HUES64 (cell line): ENCODE data around the gene DNAJB12.

ENCODE experiments used
- H3K27ac ChIP-seq: 2 replicates; pipeline ENCODE4 v1.7.0; 2013; ENCODE audit warnings: low read depth, low read length, inconsistent platforms
- H3K27me3 ChIP-seq: 2 replicates; pipeline ENCODE4 v1.6.1; 2013; ENCODE audit warnings: mild to moderate bottlenecking, low read length; ENCODE audit not compliant: insufficient read depth
- H3K36me3 ChIP-seq: 2 replicates; pipeline ENCODE4 v1.6.1; 2013; ENCODE audit warnings: mild to moderate bottlenecking, low read length; ENCODE audit not compliant: insufficient read depth
- H3K4me1 ChIP-seq: 2 replicates; pipeline ENCODE4 v1.6.1; 2013; ENCODE audit warnings: mild to moderate bottlenecking, low read length, moderate library complexity; ENCODE audit not compliant: insufficient read depth
- H3K4me3 ChIP-seq: 2 replicates; pipeline ENCODE4 v1.5.1; 2013; ENCODE audit warnings: mild to moderate bottlenecking, low read length, moderate library complexity
- H3K9ac ChIP-seq: 2 replicates; pipeline ENCODE4 v1.6.1; 2013; ENCODE audit warnings: mild to moderate bottlenecking, low read depth, low read length
- H3K9me3 ChIP-seq: 2 replicates; pipeline ENCODE4 v1.6.1; 2013; ENCODE audit warnings: low read depth, low read length; ENCODE audit not compliant: insufficient read depth
- WGBS: fragments of 150-250, 120-280 bp; methylation state at CpG from one replicate; pipeline ENCODE4 v1.1.7; 2013; ENCODE audit warnings: missing lambda C conversion rate; 5-methylcytosine and 5-hydroxymethylcytosine counted together

DNAJB12 gene

GRCh38 chr10:72379062-72379461 lies 24.3 kb upstream of the DNAJB12 start:
- Histone ChIP-seq H3K4me3 (no peak overlapping the region), H3K9ac (no peak overlapping the region), H3K4me1 (peaks cover 15% of the 10 kb centered on the region; the same call in 1 of the 2 replicates), H3K27ac (no peak overlapping the region), H3K27me3 (no peaks in the 10 kb centered on the region), H3K36me3 (no peaks in the 10 kb centered on the region), H3K9me3 (no peaks in the 10 kb centered on the region)
- 84% methylated on average over 2 of the region's 2 CpGs for WGBS

GRCh38 chr10:72375585-72375984 lies 20.9 kb upstream of the DNAJB12 start:
- Histone ChIP-seq H3K9me3 (no peaks in the 10 kb centered on the region), H3K27me3 (no peaks in the 10 kb centered on the region), H3K4me3 (no peak overlapping the region), H3K27ac (no peak overlapping the region), H3K9ac (no peak overlapping the region), H3K4me1 (peaks cover 10% of the 10 kb centered on the region; the same call in 1 of the 2 replicates), H3K36me3 (no peaks in the 10 kb centered on the region)
- 76% methylated on average over 5 of the region's 5 CpGs for WGBS

GRCh38 chr10:72375173-72375572 lies 20.5 kb upstream of the DNAJB12 start:
- Histone ChIP-seq H3K27ac (no peak overlapping the region), H3K4me1 (peaks cover 10% of the 10 kb centered on the region; the same call in 1 of the 2 replicates), H3K9me3 (no peaks in the 10 kb centered on the region), H3K4me3 (no peak overlapping the region), H3K36me3 (no peaks in the 10 kb centered on the region), H3K9ac (no peak overlapping the region), H3K27me3 (no peaks in the 10 kb centered on the region)
- 100% methylated on average over 2 of the region's 3 CpGs for WGBS

DNA sequence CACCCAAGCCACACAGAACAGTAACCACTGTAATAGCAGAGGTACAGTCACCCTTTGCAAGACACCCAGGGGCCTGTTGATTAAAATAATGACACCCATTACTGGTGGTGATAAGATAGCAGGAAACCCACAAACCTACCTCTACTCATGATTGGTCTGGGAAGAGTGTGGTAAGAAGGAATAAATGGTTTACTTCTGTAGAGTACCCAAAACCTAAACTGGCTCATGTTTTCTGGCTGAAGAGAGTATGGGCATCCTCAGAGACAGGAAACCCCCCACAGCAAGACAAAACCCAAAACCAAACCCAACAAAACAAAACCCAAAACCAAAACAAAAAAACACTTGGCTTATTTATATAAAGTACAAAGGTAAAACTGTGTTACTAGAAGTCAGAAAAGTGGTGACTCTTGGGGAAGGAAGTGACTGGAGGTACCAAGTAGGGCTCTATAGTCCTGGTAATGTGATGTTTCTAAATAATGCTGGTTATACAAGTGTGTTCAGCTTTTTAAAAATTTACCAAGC lies 15.5 kb upstream of the DNAJB12 start:
- no peak overlapping the region for H3K27ac ChIP-seq

GRCh38 chr10:72367301-72367960 lies 12.7 kb upstream of the DNAJB12 start:
- Histone ChIP-seq H3K4me3 (no peak overlapping the region), H3K9ac (no peak overlapping the region), H3K9me3 (no peaks in the 10 kb centered on the region), H3K36me3 (peaks cover 13% of the 10 kb centered on the region), H3K4me1 (0 out of 2 replicates have a peak, but pooled peaks cover 4% of the 10 kb centered on the region), H3K27me3 (no peaks in the 10 kb centered on the region), H3K27ac (no peak overlapping the region)
- 90% methylated on average over 4 of the region's 4 CpGs for WGBS

More for the DNA sequence above, 15.5 kb upstream of the DNAJB12 start:
- no peaks in the 10 kb centered on the region for H3K9me3 ChIP-seq
- H3K36me3 ChIP-seq: peaks cover 13% of the 10 kb centered on the region
- H3K4me1 ChIP-seq: no peaks in the 10 kb centered on the region
- no peak overlapping the region for H3K4me3 ChIP-seq
- H3K27me3 ChIP-seq: no peaks in the 10 kb centered on the region
- H3K9ac ChIP-seq: no peak overlapping the region

DNA sequence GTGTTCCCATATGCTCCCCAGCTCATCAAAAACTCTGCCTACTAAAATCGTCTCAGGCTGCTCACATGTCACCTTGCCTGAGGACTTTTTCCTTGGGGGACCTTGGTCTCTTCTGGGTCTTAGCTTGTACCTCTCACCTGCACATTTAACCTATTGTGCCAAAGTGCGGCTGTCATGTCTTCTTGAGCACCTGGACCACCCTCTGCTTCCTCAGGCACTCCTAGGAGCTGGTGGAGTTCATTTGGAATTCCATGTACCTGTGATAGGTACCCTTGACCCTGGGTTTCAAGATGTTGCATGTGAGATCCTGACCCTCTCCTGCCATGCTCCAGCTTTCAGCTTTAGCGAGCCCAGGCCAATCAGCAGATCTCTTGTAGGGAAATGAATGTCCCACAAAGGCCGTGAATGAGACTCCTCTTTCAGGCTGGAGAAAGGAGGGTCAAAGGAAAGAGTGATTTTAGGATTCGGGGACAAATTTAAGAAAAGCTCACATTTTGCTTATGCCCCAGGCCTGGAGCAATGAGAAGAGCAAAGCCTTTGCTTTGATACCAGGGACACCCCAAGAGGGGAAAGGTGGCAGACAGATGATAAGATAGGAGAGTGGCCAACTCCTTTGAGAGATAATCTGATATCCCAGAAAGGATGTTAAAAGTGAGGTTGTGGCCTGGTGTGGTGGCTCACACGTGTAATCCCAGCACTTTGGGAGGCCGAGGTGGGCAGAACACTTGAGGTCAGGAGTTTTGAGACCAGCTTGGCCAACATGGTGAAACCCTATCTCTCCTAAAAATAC lies 10.6 kb upstream of the DNAJB12 start:
- H3K4me3 ChIP-seq: no peak overlapping the region
- H3K9me3 ChIP-seq: no peaks in the 10 kb centered on the region
- WGBS: 91% methylated on average over 7 of the region's 7 CpGs
- H3K27me3 ChIP-seq: no peaks in the 10 kb centered on the region
- H3K4me1 ChIP-seq: 0 out of 2 replicates have a peak, but pooled peaks cover 4% of the 10 kb centered on the region
- H3K9ac ChIP-seq: no peak overlapping the region
- peaks cover 13% of the 10 kb centered on the region for H3K36me3 ChIP-seq
- no peak overlapping the region for H3K27ac ChIP-seq

DNA sequence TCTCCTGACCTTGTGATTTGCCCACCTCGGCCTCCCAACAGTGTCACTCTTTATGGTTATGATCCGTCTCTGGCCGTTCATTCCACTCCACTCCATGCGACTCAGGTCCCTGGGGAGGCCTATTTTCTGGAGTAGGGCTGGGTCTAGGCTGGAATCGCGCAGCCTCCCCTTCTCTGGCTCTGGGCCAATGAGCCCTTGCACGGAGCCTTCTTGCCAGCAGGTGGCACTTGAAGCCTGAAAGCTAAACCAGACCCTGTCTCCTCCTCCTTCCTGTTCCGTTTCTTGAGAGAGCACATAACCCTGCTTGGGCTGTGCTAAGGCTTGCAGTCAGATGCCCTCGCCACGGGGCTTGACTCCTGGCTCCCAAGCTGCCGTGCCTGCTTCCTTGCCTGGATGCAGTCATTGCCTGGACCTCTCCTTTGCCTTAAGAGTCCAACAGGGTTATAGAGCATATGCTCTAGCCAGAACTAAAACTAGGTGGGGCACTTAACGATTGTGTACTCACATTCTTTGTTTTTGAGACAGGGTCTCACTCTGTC lies 9.6 kb upstream of the DNAJB12 start:
- Histone ChIP-seq H3K4me3 (no peak overlapping the region), H3K27ac (peak overlapping the region; percentile 7; the same call in 1 of the 2 replicates), H3K9ac (no peak overlapping the region), H3K36me3 (peaks cover 13% of the 10 kb centered on the region), H3K4me1 (0 out of 2 replicates have a peak, but pooled peaks cover 4% of the 10 kb centered on the region), H3K27me3 (no peaks in the 10 kb centered on the region), H3K9me3 (no peaks in the 10 kb centered on the region)
- 26% methylated on average over 12 of the region's 12 CpGs for WGBS

DNA sequence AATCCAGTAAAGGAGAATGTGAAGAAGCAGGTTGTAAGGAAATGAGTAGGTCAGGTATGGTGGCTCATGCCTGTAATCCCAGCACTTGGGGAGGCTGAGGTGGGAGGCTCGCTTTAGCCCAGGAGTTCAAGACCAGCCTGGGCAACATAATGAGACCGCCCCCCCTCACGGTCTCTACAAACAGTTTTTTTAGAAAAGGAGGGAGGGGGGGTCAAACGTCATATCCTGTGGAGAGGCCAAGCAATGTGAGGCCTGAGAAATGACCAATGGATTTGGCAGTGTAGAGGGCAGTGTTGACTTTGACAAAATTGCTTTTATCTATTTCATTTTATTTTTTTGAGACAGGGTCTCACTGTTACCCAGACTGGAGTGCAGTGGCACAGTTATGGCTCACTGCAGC lies 2.3 kb upstream of the DNAJB12 start:
- Histone ChIP-seq H3K4me3 (no peak overlapping the region), H3K36me3 (peaks cover 5% of the 10 kb centered on the region; the same call in 1 of the 2 replicates), H3K9ac (no peak overlapping the region), H3K27ac (no peak overlapping the region), H3K27me3 (no peaks in the 10 kb centered on the region), H3K4me1 (peaks cover 14% of the 10 kb centered on the region; the same call in 1 of the 2 replicates), H3K9me3 (no peaks in the 10 kb centered on the region)
- WGBS: 95% methylated on average over 4 of the region's 4 CpGs

DNA sequence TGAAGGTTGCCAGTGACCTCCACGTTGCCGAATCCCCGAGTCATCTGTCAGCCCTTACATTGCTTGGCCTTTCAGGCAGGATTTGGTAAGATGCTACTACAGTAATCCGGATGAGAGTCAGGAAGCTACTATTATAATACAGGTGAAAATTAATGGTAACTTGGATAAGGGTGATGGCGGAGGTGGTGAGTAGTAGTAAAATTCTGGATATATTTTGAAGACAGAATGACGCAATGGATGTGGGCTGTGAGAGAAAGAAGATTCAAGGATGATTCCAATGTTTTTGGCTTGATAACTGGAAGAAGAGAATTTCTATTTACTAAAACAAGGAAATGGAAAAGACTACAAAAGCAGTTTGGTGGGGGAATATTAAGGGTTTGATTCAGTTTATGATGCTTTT lies 1.4 kb upstream of the DNAJB12 start:
- Histone ChIP-seq H3K27me3 (no peaks in the 10 kb centered on the region), H3K36me3 (peaks cover 5% of the 10 kb centered on the region; the same call in 1 of the 2 replicates), H3K4me3 (no peak overlapping the region), H3K4me1 (peaks cover 16% of the 10 kb centered on the region; the same call in 1 of the 2 replicates), H3K9ac (no peak overlapping the region), H3K27ac (no peak overlapping the region), H3K9me3 (no peaks in the 10 kb centered on the region)
- WGBS: 96% methylated on average over 6 of the region's 6 CpGs

GRCh38 chr10:72355214-72355555 lies 466 bp upstream of the DNAJB12 start:
- H3K27ac ChIP-seq: peak overlapping the region; percentile 13; the same call in 1 of the 2 replicates

DNA sequence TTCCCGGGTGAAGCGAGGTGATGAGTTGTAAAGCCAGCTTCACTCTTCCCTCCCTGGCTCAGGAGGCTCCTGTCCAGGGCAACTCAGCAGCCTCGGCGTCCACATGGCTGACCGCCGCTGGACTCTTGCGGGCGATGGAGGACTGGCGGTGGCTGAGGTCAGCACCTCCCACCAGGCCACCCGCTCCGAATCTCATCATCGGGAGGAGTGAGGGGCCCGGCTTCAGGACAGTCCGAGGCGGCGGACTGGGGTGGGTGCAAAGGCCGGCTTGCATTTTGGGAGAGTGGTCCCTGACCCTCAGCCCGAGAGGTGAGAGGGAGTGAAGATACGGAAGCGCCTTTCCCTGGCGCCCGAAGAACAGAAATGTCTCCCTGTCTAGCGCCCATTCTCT lies 759 bp downstream of the DNAJB12 start:
- H3K9me3 ChIP-seq: no peaks in the 10 kb centered on the region
- H3K36me3 ChIP-seq: peaks cover 10% of the 10 kb centered on the region; the same call in 1 of the 2 replicates
- H3K27me3 ChIP-seq: no peaks in the 10 kb centered on the region
- 2% methylated on average over 22 of the region's 23 CpGs for WGBS
- H3K4me3 ChIP-seq: peak overlapping the region; percentile 82
- peak overlapping the region; percentile 97 for H3K9ac ChIP-seq
- peak overlapping the region; percentile 97 for H3K27ac ChIP-seq
- H3K4me1 ChIP-seq: peaks cover 16% of the 10 kb centered on the region; the same call in 1 of the 2 replicates

More at GRCh38 chr10:72355214-72355555, 466 bp upstream of the DNAJB12 start:
- Histone ChIP-seq H3K4me1 (peaks cover 16% of the 10 kb centered on the region; the same call in 1 of the 2 replicates), H3K4me3 (peak overlapping the region; percentile 82), H3K27me3 (no peaks in the 10 kb centered on the region), H3K36me3 (peaks cover 9% of the 10 kb centered on the region; the same call in 1 of the 2 replicates), H3K9ac (peak overlapping the region; percentile 31), H3K9me3 (no peaks in the 10 kb centered on the region)
- WGBS: 57% methylated on average over 5 of the region's 7 CpGs
